Measurements from ENCODE around the gene ARRDC2. TPM values are rescaled to one million over a fixed set of nuclear protein-coding genes. Genes with fewer than 3 reads are reported as not detected.

ARRDC2 gene
- total and polyA plus RNA-seq, 4 donors: 19.4 to 62.2 (median 48.8) TPM

- no peaks in the 10 kb centered on the region for H3K27me3 ChIP-seq (ENCODE audit: control insufficient read depth in 3 of 3, insufficient read depth in 3 of 3, low read length in 2 of 3)
- no peaks in the 10 kb centered on the region for H3K36me3 ChIP-seq (ENCODE audit: control insufficient read depth in 4 of 4, insufficient read depth in 4 of 4, low read length in 4 of 4)
- DNase-seq (no peak), ATAC-seq (ENCODE audit: insufficient read depth, low FRiP score) (no peak)
- no peak overlapping the region for H3K9ac ChIP-seq (ENCODE audit: insufficient read depth in 1 of 2, low read length in 2 of 2)
- H3K9me3 ChIP-seq (ENCODE audit: control insufficient read depth in 4 of 4, insufficient read depth in 3 of 4, low read length in 3 of 4): peaks cover 0 to 3% (median 0%) of the 10 kb centered on the region in 4 donors
- no peak for TF ChIP-seq CTCF (IDR thresholded peaks at IDR 0.05; ENCODE audit: control extremely low read depth, extremely low read depth)
- H3K4me1 ChIP-seq (ENCODE audit: control insufficient read depth in 5 of 5, insufficient read depth in 5 of 5, low read length in 5 of 5): peaks cover 0 to 5% (median 0%) of the 10 kb centered on the region in 5 donors
- whole genome bisulfite sequencing, 2 donors: 89 to 93% methylated on average over 6 of the region's 6 CpGs
- no peak overlapping the region for H3K4me3 ChIP-seq
- no peak overlapping the region for H3K27ac ChIP-seq (ENCODE audit: low read depth in 1 of 2, low read length in 1 of 2)
Measured at GRCh38 chr19:18060472-18060871, 52.5 kb downstream of the ARRDC2 start.

GRCh38 chr19:18062028-18062427, 54.1 kb downstream of the ARRDC2 start:
- no peak for DNase-seq
- Histone ChIP-seq H3K36me3 (ENCODE audit: control insufficient read depth in 4 of 4, insufficient read depth in 4 of 4, low read length in 4 of 4) (no peaks in the 10 kb centered on the region), H3K27me3 (ENCODE audit: control insufficient read depth in 3 of 3, insufficient read depth in 3 of 3, low read length in 2 of 3) (no peaks in the 10 kb centered on the region), H3K4me1 (ENCODE audit: control insufficient read depth in 5 of 5, insufficient read depth in 5 of 5, low read length in 5 of 5) (peaks cover 0 to 5% (median 0%) of the 10 kb centered on the region in 5 donors), H3K9ac (ENCODE audit: insufficient read depth in 1 of 2, low read length in 2 of 2) (no peak overlapping the region), H3K9me3 (ENCODE audit: control insufficient read depth in 4 of 4, insufficient read depth in 3 of 4, low read length in 3 of 4) (peaks cover 0 to 3% (median 0%) of the 10 kb centered on the region in 4 donors), H3K27ac (ENCODE audit: low read depth in 1 of 2, low read length in 1 of 2) (no peak overlapping the region), H3K4me3 (no peak overlapping the region)
- 62 to 81% methylated on average over 8 of the region's 8 CpGs for WGBS, 2 donors
- no peak for TF ChIP-seq CTCF (IDR thresholded peaks at IDR 0.05; ENCODE audit: control extremely low read depth, extremely low read depth)
- no peak for ATAC-seq (ENCODE audit: insufficient read depth, low FRiP score)

- H3K9me3 ChIP-seq (ENCODE audit: control insufficient read depth in 4 of 4, insufficient read depth in 3 of 4, low read length in 3 of 4): peaks cover 0 to 3% (median 0%) of the 10 kb centered on the region in 4 donors
- WGBS, 2 donors: 80 to 91% methylated on average over 5 of the region's 5 CpGs
- peaks cover 0 to 4% (median 0%) of the 10 kb centered on the region in 5 donors for H3K4me1 ChIP-seq (ENCODE audit: control insufficient read depth in 5 of 5, insufficient read depth in 5 of 5, low read length in 5 of 5)
- no peaks in the 10 kb centered on the region for H3K27me3 ChIP-seq (ENCODE audit: control insufficient read depth in 3 of 3, insufficient read depth in 3 of 3, low read length in 2 of 3)
- H3K4me3 ChIP-seq: no peak overlapping the region
- no peak for TF ChIP-seq CTCF (IDR thresholded peaks at IDR 0.05; ENCODE audit: control extremely low read depth, extremely low read depth)
- no peaks in the 10 kb centered on the region for H3K36me3 ChIP-seq (ENCODE audit: control insufficient read depth in 4 of 4, insufficient read depth in 4 of 4, low read length in 4 of 4)
- no peak overlapping the region for H3K27ac ChIP-seq (ENCODE audit: low read depth in 1 of 2, low read length in 1 of 2)
- DNase-seq (no peak), ATAC-seq (ENCODE audit: insufficient read depth, low FRiP score) (no peak)
- H3K9ac ChIP-seq (ENCODE audit: insufficient read depth in 1 of 2, low read length in 2 of 2): no peak overlapping the region
Measured at GRCh38 chr19:18063463-18063862, 55.5 kb downstream of the ARRDC2 start.

Small RNA genes within 50 kb of the gene (small RNA-seq; reads per million reads assigned to genes)
- not detected for gene RNA5SP468 (ENCODE audit: low replicate concordance)

Other genes with a start within 250 kb of the ARRDC2 start
- gene B3GNT3, start 213.0 kb upstream of the ARRDC2 start, total RNA-seq: 1 to 10 TPM in 1 of 2 donors, under 1 TPM in 1; 1.00 to 2.0 TPM
- 1 to 10 TPM; 2.0 to 3.0 TPM for gene B3GNT3, start 213.0 kb upstream of the ARRDC2 start, polyA plus RNA-seq
- not detected for gene INSL3, start 186.7 kb upstream of the ARRDC2 start, total RNA-seq
- 1 to 10 TPM in 1 of 2 donors, not detected in 1; 1.5 TPM for gene INSL3, start 186.7 kb upstream of the ARRDC2 start, polyA plus RNA-seq
- 10 to 100 TPM; 17.3 to 18.8 TPM for gene JAK3, start 160.2 kb upstream of the ARRDC2 start, total RNA-seq
- 10 to 100 TPM in 1 of 2 donors, 1 to 10 TPM in 1; 5.2 to 32.5 TPM for gene JAK3, start 160.2 kb upstream of the ARRDC2 start, polyA plus RNA-seq
- gene RPL18A, start 148.3 kb upstream of the ARRDC2 start, total RNA-seq: 1,000 to 10,000 TPM in 1 of 2 donors, 100 to 1,000 TPM in 1; 639 to 1,758 TPM
- gene RPL18A, start 148.3 kb upstream of the ARRDC2 start, polyA plus RNA-seq: 1,000 to 10,000 TPM; 1,929 to 1,987 TPM
- under 1 TPM in 1 of 2 donors, not detected in 1; 0.95 TPM for gene SLC5A5, start 136.2 kb upstream of the ARRDC2 start, total RNA-seq
- gene SLC5A5, start 136.2 kb upstream of the ARRDC2 start, polyA plus RNA-seq: under 1 TPM; 0.14 to 0.15 TPM
- 10 to 100 TPM; 35.5 to 83.1 TPM for gene CCDC124, start 75.2 kb upstream of the ARRDC2 start, total RNA-seq
- 100 to 1,000 TPM; 121 to 146 TPM for gene CCDC124, start 75.2 kb upstream of the ARRDC2 start, polyA plus RNA-seq
- gene KCNN1, start 41.1 kb upstream of the ARRDC2 start, total RNA-seq: under 1 TPM in 1 of 2 donors, not detected in 1; 0.60 TPM
- under 1 TPM; 0.14 to 0.19 TPM for gene KCNN1, start 41.1 kb upstream of the ARRDC2 start, polyA plus RNA-seq
- gene IL12RB1, start 78.8 kb downstream of the ARRDC2 start, total RNA-seq: 1 to 10 TPM; 1.3 to 7.8 TPM
- gene IL12RB1, start 78.8 kb downstream of the ARRDC2 start, polyA plus RNA-seq: 1 to 10 TPM; 3.0 to 6.7 TPM
- gene MAST3, start 89.6 kb downstream of the ARRDC2 start, total RNA-seq: 10 to 100 TPM in 1 of 2 donors, 1 to 10 TPM in 1; 6.5 to 24.0 TPM
- gene MAST3, start 89.6 kb downstream of the ARRDC2 start, polyA plus RNA-seq: 10 to 100 TPM in 1 of 2 donors, 1 to 10 TPM in 1; 5.0 to 12.1 TPM
- gene PIK3R2, start 145.0 kb downstream of the ARRDC2 start, total RNA-seq: 10 to 100 TPM; 22.3 to 36.2 TPM
- 10 to 100 TPM in 1 of 2 donors, 1 to 10 TPM in 1; 7.0 to 18.4 TPM for gene PIK3R2, start 145.0 kb downstream of the ARRDC2 start, polyA plus RNA-seq
- 100 to 1,000 TPM; 205 to 612 TPM for gene IFI30, start 165.6 kb downstream of the ARRDC2 start, total RNA-seq
- gene IFI30, start 165.6 kb downstream of the ARRDC2 start, polyA plus RNA-seq: 1,000 to 10,000 TPM in 1 of 2 donors, 100 to 1,000 TPM in 1; 440 to 1,883 TPM
- 10 to 100 TPM in 1 of 2 donors, 1 to 10 TPM in 1; 3.2 to 13.7 TPM for gene MPV17L2, start 185.0 kb downstream of the ARRDC2 start, total RNA-seq
- gene MPV17L2, start 185.0 kb downstream of the ARRDC2 start, polyA plus RNA-seq: 10 to 100 TPM; 22.7 to 28.0 TPM
- 1 to 10 TPM; 3.1 to 6.7 TPM for gene RAB3A, start 195.9 kb downstream of the ARRDC2 start, total RNA-seq
- 1 to 10 TPM; 1.1 to 1.5 TPM for gene RAB3A, start 195.9 kb downstream of the ARRDC2 start, polyA plus RNA-seq
- 10 to 100 TPM in 1 of 2 donors, 1 to 10 TPM in 1; 3.6 to 32.4 TPM for gene PDE4C, start 218.3 kb downstream of the ARRDC2 start, total RNA-seq
- gene PDE4C, start 218.3 kb downstream of the ARRDC2 start, polyA plus RNA-seq: 1 to 10 TPM in 1 of 2 donors, under 1 TPM in 1; 0.32 to 4.8 TPM